ENCODE results near the gene PHLDB1.

GRCh38 chr11:118625036-118625690 lies 17.7 kb downstream of the PHLDB1 start:
- no peak for TF ChIP-seq CTCF (IDR thresholded peaks at IDR 0.05)
- TF ChIP-seq EZH2 (IDR thresholded peaks at IDR 0.05): no peak
- TF ChIP-seq EZH2phosphoT487 (IDR thresholded peaks at IDR 0.05): no peak

Data from neural progenitor cell (in vitro differentiated cells).